Endodermal cell (in vitro differentiated cells): Measurements from ENCODE around the gene TMEM150C. TPM values are rescaled to one million over a fixed set of nuclear protein-coding genes. Genes with fewer than 3 reads are reported as not detected.

Experiments
- DNase-seq: peaks from one replicate; pipeline ENCODE4 v3.0.0-alpha.2; 2017
- H3K27ac ChIP-seq: 2 replicates; pipeline ENCODE4 v1.5.1; 2013; ENCODE audit warnings: mild to moderate bottlenecking, low read depth, low read length, moderate library complexity
- H3K27me3 ChIP-seq: 2 replicates; pipeline ENCODE4 v1.6.1; 2013; ENCODE audit warnings: mild to moderate bottlenecking, low read length, moderate library complexity; ENCODE audit not compliant: insufficient read depth, control insufficient read depth, poor library complexity, severe bottlenecking
- H3K36me3 ChIP-seq: 2 replicates; pipeline ENCODE4 v1.7.0; 2013; ENCODE audit warnings: mild to moderate bottlenecking, low read length, moderate library complexity; ENCODE audit not compliant: control insufficient read depth, insufficient read depth
- H3K4me1 ChIP-seq: one replicate; pipeline ENCODE4 v1.7.0; 2013; ENCODE audit warnings: low read length; ENCODE audit not compliant: control insufficient read depth, insufficient read depth
- H3K4me3 ChIP-seq: 2 replicates; pipeline ENCODE4 v1.5.1; 2013; ENCODE audit warnings: mild to moderate bottlenecking, low read length, moderate library complexity
- H3K9ac ChIP-seq: 2 replicates; pipeline ENCODE4 v1.6.1; 2013; ENCODE audit warnings: mild to moderate bottlenecking, low read length, moderate library complexity; ENCODE audit not compliant: poor library complexity, severe bottlenecking; ENCODE audit errors: extremely low read depth
- H3K9me3 ChIP-seq: 2 replicates; pipeline ENCODE4 v1.6.1; 2013; ENCODE audit warnings: mild to moderate bottlenecking, low read length, moderate library complexity; ENCODE audit not compliant: control insufficient read depth
- H3K27ac Mint-ChIP-seq: 2 replicates; pipeline ENCODE4 v1.8.0; 2020; ENCODE audit warnings: mixed read lengths
- H3K27me3 Mint-ChIP-seq: 2 replicates; pipeline ENCODE4 v1.8.0; 2021; ENCODE audit warnings: mild to moderate bottlenecking, mixed read lengths; ENCODE audit not compliant: insufficient read depth
- H3K36me3 Mint-ChIP-seq: 2 replicates; pipeline ENCODE4 v1.8.0; 2020; ENCODE audit warnings: low read depth, mixed read lengths
- H3K4me1 Mint-ChIP-seq: 2 replicates; pipeline ENCODE4 v1.8.0; 2020; ENCODE audit warnings: mixed read lengths
- H3K4me3 Mint-ChIP-seq: 2 replicates; pipeline ENCODE4 v1.8.0; 2020; ENCODE audit warnings: mild to moderate bottlenecking, moderate library complexity, mixed read lengths
- H3K9me3 Mint-ChIP-seq: 2 replicates; pipeline ENCODE4 v1.8.0; 2020; ENCODE audit warnings: mild to moderate bottlenecking, mixed read lengths
- CTCF ChIP-seq: fragments of 200-600 bp; sonication (generic); conservative IDR thresholded peaks from 2 replicates; pipeline ENCODE4 v1.5.0; 2021; ENCODE audit warnings: antibody characterized with exemption, mild to moderate bottlenecking
- WGBS, 2 experiments: methylation state at CpG; one replicate each; pipeline versions ENCODE4 v1.1.5 to v1.1.7; 2013; ENCODE audit warnings: missing lambda C conversion rate in 2 of 2, mixed read lengths in 1 of 2; ENCODE audit not compliant: insufficient coverage in 1 of 2, insufficient read length in 1 of 2; 5-methylcytosine and 5-hydroxymethylcytosine counted together
- total RNA-seq, 2 donors: library from RNA; stranded (reverse); fragmentation: NEBNext Ultra II Directional in 1 of 2; extraction: Animal tissue kit (Norgen Biotek cat#: 25700) in 1 of 2; gene quantifications; 2 replicates in 1 of 2; 3 replicates in 1 of 2; pipeline ENCODE4 v1.2.1, GENCODE V29; 2021

The TMEM150C gene
- total RNA-seq, 2 donors from 2014 or later: 29.3 to 32.8 TPM

GRCh38 chr4:82517043-82517442 lies 44.7 kb downstream of the TMEM150C start:
- Mint-ChIP-seq H3K4me3 (no peak overlapping the region), H3K9me3 (no peaks in the 10 kb centered on the region), H3K4me1 (peaks cover 12% of the 10 kb centered on the region), H3K36me3 (peaks cover 19% of the 10 kb centered on the region), H3K27ac (no peak overlapping the region), H3K27me3 (no peaks in the 10 kb centered on the region)
- Histone ChIP-seq H3K27ac (no peak overlapping the region), H3K36me3 (peaks cover 17% of the 10 kb centered on the region), H3K9me3 (no peaks in the 10 kb centered on the region), H3K27me3 (no peaks in the 10 kb centered on the region), H3K9ac (no peak overlapping the region), H3K4me3 (no peak overlapping the region), H3K4me1 (no peaks in the 10 kb centered on the region)
- no peak for DNase-seq
- no peak for TF ChIP-seq CTCF
- 80 to 92% methylated on average over 1 to 2 of the region's 2 CpGs for WGBS, 2 experiments

GRCh38 chr4:82515705-82516104 lies 46.1 kb downstream of the TMEM150C start:
- H3K27me3 Mint-ChIP-seq: no peaks in the 10 kb centered on the region
- H3K36me3 ChIP-seq: peaks cover 17% of the 10 kb centered on the region
- no peak for DNase-seq
- no peak for TF ChIP-seq CTCF
- peaks cover 21% of the 10 kb centered on the region for H3K36me3 Mint-ChIP-seq
- no peak overlapping the region for H3K27ac ChIP-seq
- H3K9me3 ChIP-seq: no peaks in the 10 kb centered on the region
- H3K4me3 ChIP-seq: no peak overlapping the region
- no peaks in the 10 kb centered on the region for H3K27me3 ChIP-seq
- H3K4me3 Mint-ChIP-seq: no peak overlapping the region
- H3K27ac Mint-ChIP-seq: peak overlapping the region; percentile 26
- H3K9me3 Mint-ChIP-seq: no peaks in the 10 kb centered on the region
- no peak overlapping the region for H3K9ac ChIP-seq
- WGBS, 2 experiments: 87 to 96% methylated on average over 3 of the region's 3 CpGs
- H3K4me1 ChIP-seq: no peaks in the 10 kb centered on the region
- H3K4me1 Mint-ChIP-seq: peaks cover 12% of the 10 kb centered on the region

DNA sequence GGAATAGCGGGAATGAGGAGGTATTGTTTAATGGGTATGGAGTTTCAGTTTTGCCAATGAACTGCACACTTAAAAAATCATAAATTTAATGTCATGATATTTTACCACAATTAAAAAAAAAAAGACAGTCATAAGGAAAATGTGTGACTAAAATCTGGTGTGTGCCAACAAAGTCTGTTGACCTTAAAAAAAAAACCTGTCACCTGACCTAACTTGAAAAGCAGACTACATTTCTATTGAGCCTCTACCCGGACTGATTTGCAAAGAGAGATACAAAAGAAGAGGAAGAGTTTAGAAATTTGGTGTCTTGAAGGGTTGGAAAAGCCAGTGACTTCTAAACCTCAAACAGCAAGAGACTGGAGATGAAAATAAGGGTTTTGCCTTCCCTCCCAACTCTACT lies 48.4 kb downstream of the TMEM150C start:
- Histone ChIP-seq H3K4me1 (no peaks in the 10 kb centered on the region), H3K4me3 (no peak overlapping the region), H3K9me3 (no peaks in the 10 kb centered on the region), H3K9ac (no peak overlapping the region), H3K27me3 (no peaks in the 10 kb centered on the region), H3K27ac (no peak overlapping the region), H3K36me3 (peaks cover 28% of the 10 kb centered on the region)
- Mint-ChIP-seq H3K4me3 (no peak overlapping the region), H3K4me1 (peaks cover 12% of the 10 kb centered on the region), H3K9me3 (no peaks in the 10 kb centered on the region), H3K36me3 (peaks cover 21% of the 10 kb centered on the region), H3K27ac (no peak overlapping the region), H3K27me3 (no peaks in the 10 kb centered on the region)
- DNase-seq: no peak
- no peak for TF ChIP-seq CTCF
- 89 to 100% methylated on average over 1 of the region's 2 CpGs for WGBS, 2 experiments
